ENCODE measurements around the gene SORCS1.

- TF ChIP-seq, protein P1, sequence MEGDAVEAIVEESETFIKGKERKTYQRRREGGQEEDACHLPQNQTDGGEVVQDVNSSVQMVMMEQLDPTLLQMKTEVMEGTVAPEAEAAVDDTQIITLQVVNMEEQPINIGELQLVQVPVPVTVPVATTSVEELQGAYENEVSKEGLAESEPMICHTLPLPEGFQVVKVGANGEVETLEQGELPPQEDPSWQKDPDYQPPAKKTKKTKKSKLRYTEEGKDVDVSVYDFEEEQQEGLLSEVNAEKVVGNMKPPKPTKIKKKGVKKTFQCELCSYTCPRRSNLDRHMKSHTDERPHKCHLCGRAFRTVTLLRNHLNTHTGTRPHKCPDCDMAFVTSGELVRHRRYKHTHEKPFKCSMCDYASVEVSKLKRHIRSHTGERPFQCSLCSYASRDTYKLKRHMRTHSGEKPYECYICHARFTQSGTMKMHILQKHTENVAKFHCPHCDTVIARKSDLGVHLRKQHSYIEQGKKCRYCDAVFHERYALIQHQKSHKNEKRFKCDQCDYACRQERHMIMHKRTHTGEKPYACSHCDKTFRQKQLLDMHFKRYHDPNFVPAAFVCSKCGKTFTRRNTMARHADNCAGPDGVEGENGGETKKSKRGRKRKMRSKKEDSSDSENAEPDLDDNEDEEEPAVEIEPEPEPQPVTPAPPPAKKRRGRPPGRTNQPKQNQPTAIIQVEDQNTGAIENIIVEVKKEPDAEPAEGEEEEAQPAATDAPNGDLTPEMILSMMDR (IDR thresholded peaks at IDR 0.05; ENCODE audit: poor library complexity): no peak
- no peak for TF ChIP-seq EZH2phosphoT487 (IDR thresholded peaks at IDR 0.05; ENCODE audit: low read depth, severe bottlenecking, unreplicated experiment)
Observed at GRCh38 chr10:106768204-106768603, 396.3 kb downstream of the SORCS1 start.
